C4-2B (cell line): ENCODE data around the gene RCAN3.
"Not testable (repeated sequence)": the region's sequence is repeated elsewhere in the genome, so short reads cannot be mapped to it uniquely, and the experiment has no call there.

ENCODE experiments used
- H3K27ac ChIP-seq: fragments of 450-650 bp; 2 replicates; pipeline ENCODE4 v1.5.1; 2017
- CTCF ChIP-seq: fragments of 450-650 bp; conservative IDR thresholded peaks from 2 replicates; pipeline ENCODE4 v1.5.1; 2017; ENCODE audit warnings: mild to moderate bottlenecking
- ZFX ChIP-seq: fragments of 450-650 bp; IDR thresholded peaks from 2 replicates; pipeline ENCODE4 v1.6.1; 2017

The RCAN3 gene

GRCh38 chr1:24525606-24526005 is 23.0 kb downstream of the RCAN3 start:
- TF ChIP-seq ZFX (no peak), CTCF (no peak)
- no peak overlapping the region for H3K27ac ChIP-seq

- TF ChIP-seq ZFX (no peak), CTCF (no peak)
- H3K27ac ChIP-seq, result no peak overlapping the region
Observed at GRCh38 chr1:24526045-24526444, 23.4 kb downstream of the RCAN3 start.

GRCh38 chr1:24526940-24527542 is 24.4 kb downstream of the RCAN3 start:
- no peak overlapping the region for H3K27ac ChIP-seq
- no peak for TF ChIP-seq ZFX
- peak; percentile 43 for TF ChIP-seq CTCF

GRCh38 chr1:24528744-24529143 is 26.1 kb downstream of the RCAN3 start:
- no peak overlapping the region for H3K27ac ChIP-seq
- no peak for TF ChIP-seq ZFX
- TF ChIP-seq CTCF, result no peak

- H3K27ac ChIP-seq, result not testable (repeated sequence)
Observed at GRCh38 chr1:24529292-24529691, 26.7 kb downstream of the RCAN3 start.

- no peak overlapping the region for H3K27ac ChIP-seq
Observed at GRCh38 chr1:24535021-24535424, 32.4 kb downstream of the RCAN3 start.

GRCh38 chr1:24535778-24536177 is 33.1 kb downstream of the RCAN3 start:
- TF ChIP-seq CTCF (no peak), ZFX (no peak)
- no peak overlapping the region for H3K27ac ChIP-seq

More at GRCh38 chr1:24535021-24535424, 32.4 kb downstream of the RCAN3 start:
- TF ChIP-seq ZFX (no peak), CTCF (no peak)

GRCh38 chr1:24536391-24536840 is 33.8 kb downstream of the RCAN3 start:
- H3K27ac ChIP-seq, result no peak overlapping the region
- no peak for TF ChIP-seq ZFX
- no peak for TF ChIP-seq CTCF
